Uterus (tissue), 2 donors: ENCODE results near the gene ZBTB20.

Experiments
- CTCF ChIP-seq, 4 experiments: fragments of 200-600 bp in 2 of 4; fragments of 450-650 bp in 2 of 4; sonication (generic) in 2 of 4; IDR thresholded peaks; one replicate each; pipeline ENCODE4 v1.5.1; 2016 to 2019; ENCODE audit warnings: antibody characterized with exemption in 4 of 4, mild to moderate bottlenecking in 2 of 4, moderate library complexity in 1 of 4
- POLR2A ChIP-seq, 2 donors: fragments of 450-650 bp; IDR thresholded peaks; one replicate each; pipeline ENCODE4 v1.6.1; 2016; ENCODE audit warnings: antibody characterized with exemption in 2 of 2, mild to moderate bottlenecking in 1 of 2, moderate library complexity in 1 of 2

- TF ChIP-seq CTCF (IDR thresholded peaks at IDR 0.05) (no peak), POLR2A (IDR thresholded peaks at IDR 0.05) (no peak)
Measured at GRCh38 chr3:114857299-114857701, 289.8 kb downstream of the ZBTB20 start.
